K562 (cell line): ENCODE results near the gene GLI3.

Experiments
- BRF1 ChIP-seq: IDR thresholded peaks from 3 replicates; pipeline ENCODE4 v1.6.1; 2011; ENCODE audit warnings: borderline replicate concordance, mild to moderate bottlenecking; ENCODE audit not compliant: insufficient read length; ENCODE audit errors: extremely low read depth
- CTCF ChIP-seq, 3 experiments: IDR thresholded peaks in 2 of 3; conservative IDR thresholded peaks in 1 of 3; 2 replicates each; pipeline ENCODE4 v1.5.1; 2011 to 2012; ENCODE audit warnings: low read length in 3 of 3, mild to moderate bottlenecking in 3 of 3, control low read depth in 2 of 3, improper control_type of control experiment in 1 of 3, inconsistent platforms in 1 of 3, low read depth in 1 of 3, mixed read lengths in 1 of 3, moderate library complexity in 1 of 3; ENCODE audit not compliant: insufficient read depth in 2 of 3
- E2F1 ChIP-seq: sonication (generic); formaldehyde crosslinking; IDR thresholded peaks from 2 replicates; pipeline ENCODE4 v1.8.1; 2023; ENCODE audit warnings: mild to moderate bottlenecking, missing genetic modification reagents, moderate library complexity
- EZH2 ChIP-seq: IDR thresholded peaks from 2 replicates; pipeline ENCODE4 v1.6.1; 2012; ENCODE audit warnings: low read depth, mild to moderate bottlenecking, inconsistent platforms, low read length, borderline replicate concordance
- FOXK2 ChIP-seq, 2 experiments: fragments of 450-650 bp; IDR thresholded peaks in 1 of 2; conservative IDR thresholded peaks in 1 of 2; 2 replicates each; pipeline ENCODE4 v1.6.1; 2016; ENCODE audit warnings: low read depth in 2 of 2, mild to moderate bottlenecking in 1 of 2
- JUN ChIP-seq, 2 experiments: sonication (generic) in 1 of 2; formaldehyde crosslinking in 1 of 2; IDR thresholded peaks; 2 replicates each; pipeline versions ENCODE4 v1.6.1 to v1.8.0; 2012 to 2022; ENCODE audit warnings: borderline replicate concordance in 2 of 2, mild to moderate bottlenecking in 2 of 2, improper control_type of control experiment in 1 of 2, low read depth in 1 of 2, low read length in 1 of 2, missing genetic modification reagents in 1 of 2
- JUND ChIP-seq, 2 experiments: IDR thresholded peaks; 2 replicates in 1 of 2; 3 replicates in 1 of 2; pipeline ENCODE4 v1.6.1; 2011; ENCODE audit warnings: borderline replicate concordance in 2 of 2, low read depth in 2 of 2, low read length in 2 of 2, improper control_type of control experiment in 1 of 2, missing biosample characterization in 1 of 2, missing genetic modification characterization in 1 of 2, missing genetic modification reagents in 1 of 2
- KAT2B ChIP-seq: IDR thresholded peaks from one replicate; pipeline ENCODE4 v1.6.1; 2012; ENCODE audit warnings: low read depth, mild to moderate bottlenecking, control low read depth, inconsistent platforms, low read length, moderate library complexity
- MYC ChIP-seq, 2 experiments: fragments of 250-450 bp in 1 of 2; sonication (Bioruptor Pico) in 1 of 2; IDR thresholded peaks; 2 replicates each; pipeline versions ENCODE4 v1.5.1 to v1.6.1; 2012 to 2021; ENCODE audit warnings: low read depth in 2 of 2, borderline replicate concordance in 1 of 2, improper control_type of control experiment in 1 of 2, low read length in 1 of 2, mild to moderate bottlenecking in 1 of 2, moderate library complexity in 1 of 2
- POLR2A ChIP-seq: fragments of 450-650 bp; conservative IDR thresholded peaks from 2 replicates; pipeline ENCODE4 v1.6.1; 2016
- STAT5B ChIP-seq: fragments of 250-450 bp; sonication (Bioruptor Pico); IDR thresholded peaks from 2 replicates; pipeline ENCODE4 v1.8.0; 2021; ENCODE audit warnings: mild to moderate bottlenecking, inconsistent platforms
- XRCC5 ChIP-seq: fragments of 200-400 bp; formaldehyde crosslinking; IDR thresholded peaks from 2 replicates; pipeline ENCODE4 v1.6.1; 2017; ENCODE audit warnings: low read depth, mild to moderate bottlenecking, low read length
- ZNF639 ChIP-seq, 2 experiments: fragments of 200-800 bp in 1 of 2; sonication (Bioruptor generic) in 1 of 2; sonication (generic) in 1 of 2; formaldehyde crosslinking in 1 of 2; IDR thresholded peaks in 1 of 2; conservative IDR thresholded peaks in 1 of 2; 2 replicates each; pipeline versions ENCODE4 v1.5.0 to v1.6.1; 2016 to 2020; ENCODE audit warnings: missing compliant biosample characterization in 1 of 2, missing genetic modification characterization in 1 of 2, missing genetic modification reagents in 1 of 2

- TF ChIP-seq ZNF639 (CRISPR knock-in tag; conservative IDR thresholded peaks at IDR 0.05 in 1 of 2, IDR thresholded peaks at IDR 0.05 in 1 of 2) = no peak
- TF ChIP-seq BRF1 = no peak
- no peak for TF ChIP-seq E2F1 (CRISPR knock-in tag)
- no peak for TF ChIP-seq EZH2
- TF ChIP-seq KAT2B = no peak
- TF ChIP-seq JUND (IDR thresholded peaks at IDR 0.05; ENCODE audit: borderline replicate concordance, low read depth, low read length) = no peak
- no peak for TF ChIP-seq JUND (tag; IDR thresholded peaks at IDR 0.05; ENCODE audit: borderline replicate concordance, low read depth, low read length)
- TF ChIP-seq JUN (IDR thresholded peaks at IDR 0.05; ENCODE audit: borderline replicate concordance, low read depth, low read length) = no peak
- no peak for TF ChIP-seq JUN (CRISPR knock-in tag; IDR thresholded peaks at IDR 0.05; ENCODE audit: borderline replicate concordance)
- TF ChIP-seq CTCF (IDR thresholded peaks at IDR 0.05 in 2 of 3, conservative IDR thresholded peaks at IDR 0.05 in 1 of 3; ENCODE audit: insufficient read depth in 2 of 3, low read depth in 1 of 3, low read length in 3 of 3) = no peak
- no peak for TF ChIP-seq STAT5B (CRISPR knock-in tag)
- no peak for TF ChIP-seq POLR2A
- TF ChIP-seq MYC (IDR thresholded peaks at IDR 0.05; ENCODE audit: low read depth, low read length) = no peak
- no peak for TF ChIP-seq MYC (CRISPR knock-in tag; IDR thresholded peaks at IDR 0.05; ENCODE audit: borderline replicate concordance, low read depth)
- no peak for TF ChIP-seq XRCC5
- TF ChIP-seq FOXK2 (conservative IDR thresholded peaks at IDR 0.05 in 1 of 2, IDR thresholded peaks at IDR 0.05 in 1 of 2; ENCODE audit: low read depth in 2 of 2) = no peak
These were observed 43.4 kb downstream of the GLI3 start for GRCh38 chr7:42193471-42194129.
